ENCODE data around the gene LRRC4C.

Gene LRRC4C

DNA sequence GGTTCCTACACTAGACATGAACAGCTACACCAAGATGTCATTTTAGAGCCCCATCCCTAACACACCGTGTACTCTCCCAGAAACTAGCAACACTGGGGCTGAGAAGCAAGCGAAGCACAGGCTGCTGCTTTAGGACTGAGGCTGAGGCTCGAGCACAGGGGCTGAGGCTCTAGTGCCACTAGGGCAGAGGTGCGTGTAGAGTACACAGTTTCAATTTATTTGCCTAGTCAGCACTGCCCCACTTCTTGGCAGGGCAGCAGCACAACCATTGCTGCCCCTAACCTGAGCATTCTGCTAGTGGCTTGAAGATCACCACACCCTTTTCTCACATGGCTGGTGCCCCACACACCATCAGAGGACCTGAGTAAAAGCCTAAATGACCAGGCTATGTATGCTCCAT, 713.2 kb downstream of the LRRC4C start:
- TF ChIP-seq CEBPB (IDR thresholded peaks at IDR 0.05), result no peak
- no peak for TF ChIP-seq FOXM1 (IDR thresholded peaks at IDR 0.05; ENCODE audit: borderline replicate concordance, low read depth)
- no peak for TF ChIP-seq EP300 (IDR thresholded peaks at IDR 0.05; ENCODE audit: borderline replicate concordance)
- no peak for TF ChIP-seq RAD21 (IDR thresholded peaks at IDR 0.05; ENCODE audit: low read depth)
- TF ChIP-seq ZBTB7A (IDR thresholded peaks at IDR 0.05; ENCODE audit: low read depth), result no peak
- TF ChIP-seq TEAD4 (IDR thresholded peaks at IDR 0.05), result no peak
- no peak for TF ChIP-seq CREB1 (IDR thresholded peaks at IDR 0.05; ENCODE audit: low read depth)
- TF ChIP-seq, protein P1, sequence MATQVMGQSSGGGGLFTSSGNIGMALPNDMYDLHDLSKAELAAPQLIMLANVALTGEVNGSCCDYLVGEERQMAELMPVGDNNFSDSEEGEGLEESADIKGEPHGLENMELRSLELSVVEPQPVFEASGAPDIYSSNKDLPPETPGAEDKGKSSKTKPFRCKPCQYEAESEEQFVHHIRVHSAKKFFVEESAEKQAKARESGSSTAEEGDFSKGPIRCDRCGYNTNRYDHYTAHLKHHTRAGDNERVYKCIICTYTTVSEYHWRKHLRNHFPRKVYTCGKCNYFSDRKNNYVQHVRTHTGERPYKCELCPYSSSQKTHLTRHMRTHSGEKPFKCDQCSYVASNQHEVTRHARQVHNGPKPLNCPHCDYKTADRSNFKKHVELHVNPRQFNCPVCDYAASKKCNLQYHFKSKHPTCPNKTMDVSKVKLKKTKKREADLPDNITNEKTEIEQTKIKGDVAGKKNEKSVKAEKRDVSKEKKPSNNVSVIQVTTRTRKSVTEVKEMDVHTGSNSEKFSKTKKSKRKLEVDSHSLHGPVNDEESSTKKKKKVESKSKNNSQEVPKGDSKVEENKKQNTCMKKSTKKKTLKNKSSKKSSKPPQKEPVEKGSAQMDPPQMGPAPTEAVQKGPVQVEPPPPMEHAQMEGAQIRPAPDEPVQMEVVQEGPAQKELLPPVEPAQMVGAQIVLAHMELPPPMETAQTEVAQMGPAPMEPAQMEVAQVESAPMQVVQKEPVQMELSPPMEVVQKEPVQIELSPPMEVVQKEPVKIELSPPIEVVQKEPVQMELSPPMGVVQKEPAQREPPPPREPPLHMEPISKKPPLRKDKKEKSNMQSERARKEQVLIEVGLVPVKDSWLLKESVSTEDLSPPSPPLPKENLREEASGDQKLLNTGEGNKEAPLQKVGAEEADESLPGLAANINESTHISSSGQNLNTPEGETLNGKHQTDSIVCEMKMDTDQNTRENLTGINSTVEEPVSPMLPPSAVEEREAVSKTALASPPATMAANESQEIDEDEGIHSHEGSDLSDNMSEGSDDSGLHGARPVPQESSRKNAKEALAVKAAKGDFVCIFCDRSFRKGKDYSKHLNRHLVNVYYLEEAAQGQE (IDR thresholded peaks at IDR 0.05; ENCODE audit: low read depth), result no peak
- no peak for TF ChIP-seq TCF12 (IDR thresholded peaks at IDR 0.05; ENCODE audit: low read depth)
- no peak for TF ChIP-seq YY1 (IDR thresholded peaks at IDR 0.05; ENCODE audit: low read depth)
- TF ChIP-seq TAF1 (IDR thresholded peaks at IDR 0.05; ENCODE audit: low read depth), result no peak
- TF ChIP-seq, protein P2, sequence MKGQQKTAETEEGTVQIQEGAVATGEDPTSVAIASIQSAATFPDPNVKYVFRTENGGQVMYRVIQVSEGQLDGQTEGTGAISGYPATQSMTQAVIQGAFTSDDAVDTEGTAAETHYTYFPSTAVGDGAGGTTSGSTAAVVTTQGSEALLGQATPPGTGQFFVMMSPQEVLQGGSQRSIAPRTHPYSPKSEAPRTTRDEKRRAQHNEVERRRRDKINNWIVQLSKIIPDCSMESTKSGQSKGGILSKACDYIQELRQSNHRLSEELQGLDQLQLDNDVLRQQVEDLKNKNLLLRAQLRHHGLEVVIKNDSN (IDR thresholded peaks at IDR 0.05), result no peak
- no peak for TF ChIP-seq NFIC (IDR thresholded peaks at IDR 0.05)
- TF ChIP-seq, protein P3, sequence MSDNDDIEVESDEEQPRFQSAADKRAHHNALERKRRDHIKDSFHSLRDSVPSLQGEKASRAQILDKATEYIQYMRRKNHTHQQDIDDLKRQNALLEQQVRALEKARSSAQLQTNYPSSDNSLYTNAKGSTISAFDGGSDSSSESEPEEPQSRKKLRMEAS (IDR thresholded peaks at IDR 0.05), result no peak

DNA sequence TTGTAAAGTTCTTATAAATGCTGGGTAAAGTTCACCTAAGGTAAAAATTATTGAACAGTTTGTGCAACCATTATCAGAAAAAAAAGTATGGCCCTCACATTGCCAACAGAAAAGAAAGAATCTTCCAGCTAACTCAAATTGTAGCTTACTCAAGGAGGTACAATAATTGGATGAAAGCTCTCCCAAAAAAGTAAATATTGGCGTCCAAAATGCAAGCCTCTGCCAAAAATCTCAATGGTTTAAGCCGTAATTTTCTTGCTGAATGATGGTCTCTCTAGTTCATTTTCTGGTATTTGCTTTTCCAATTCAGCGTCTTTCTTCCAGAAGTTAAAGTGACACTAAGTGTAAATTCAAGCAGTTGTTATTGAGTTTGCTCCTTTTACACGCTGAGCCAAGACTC, 727.3 kb downstream of the LRRC4C start:
- TF ChIP-seq TAF1 (IDR thresholded peaks at IDR 0.05; ENCODE audit: low read depth), result no peak
- TF ChIP-seq, protein P3 (IDR thresholded peaks at IDR 0.05), result no peak
- no peak for TF ChIP-seq CEBPB (IDR thresholded peaks at IDR 0.05)
- TF ChIP-seq EGR1 (IDR thresholded peaks at IDR 0.05), result no peak
- TF ChIP-seq RAD21 (IDR thresholded peaks at IDR 0.05; ENCODE audit: low read depth), result no peak
- no peak for TF ChIP-seq YY1 (IDR thresholded peaks at IDR 0.05; ENCODE audit: low read depth)
- TF ChIP-seq CREB1 (IDR thresholded peaks at IDR 0.05; ENCODE audit: low read depth), result no peak
- TF ChIP-seq EP300 (IDR thresholded peaks at IDR 0.05; ENCODE audit: borderline replicate concordance), result no peak
- TF ChIP-seq TEAD4 (IDR thresholded peaks at IDR 0.05), result no peak
- TF ChIP-seq FOXM1 (IDR thresholded peaks at IDR 0.05; ENCODE audit: borderline replicate concordance, low read depth), result no peak
- no peak for TF ChIP-seq TCF12 (IDR thresholded peaks at IDR 0.05; ENCODE audit: low read depth)
- TF ChIP-seq, protein P2 (IDR thresholded peaks at IDR 0.05), result no peak
- no peak for TF ChIP-seq NFIC (IDR thresholded peaks at IDR 0.05)
- TF ChIP-seq ZBTB7A (IDR thresholded peaks at IDR 0.05; ENCODE audit: low read depth), result no peak
- TF ChIP-seq, protein P1 (IDR thresholded peaks at IDR 0.05; ENCODE audit: low read depth), result no peak

DNA sequence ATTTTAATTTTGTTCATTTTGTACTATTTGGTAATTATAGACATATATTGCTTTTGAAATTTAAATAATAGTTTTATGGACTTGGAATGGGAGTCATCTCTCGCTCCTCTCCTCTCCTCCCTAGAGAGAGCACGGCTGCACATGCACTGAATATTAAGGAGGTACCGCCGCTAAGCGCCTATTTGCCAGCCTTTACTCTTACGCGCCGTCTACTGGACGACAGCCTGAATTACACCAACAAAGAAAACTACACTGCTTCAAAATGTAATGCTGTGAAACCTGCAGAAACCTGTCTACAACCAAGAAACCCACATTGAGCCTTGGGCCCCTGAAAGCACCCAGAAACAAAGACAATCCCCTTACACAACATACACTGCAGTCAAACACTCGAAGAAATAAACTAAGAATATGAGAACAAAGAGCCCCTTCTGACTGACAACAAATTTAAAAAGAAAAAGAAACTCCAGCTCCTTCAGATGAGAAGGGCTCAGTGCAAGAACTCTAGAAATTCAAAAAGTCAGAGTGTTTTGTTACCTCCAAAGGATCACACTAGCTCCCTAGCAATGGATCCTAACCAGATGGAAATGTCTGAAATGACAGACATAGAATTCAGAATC, 737.2 kb downstream of the LRRC4C start:
- TF ChIP-seq RAD21 (IDR thresholded peaks at IDR 0.05; ENCODE audit: low read depth) (peak; percentile 23; the same call in 1 of the 2 replicates), CEBPB (IDR thresholded peaks at IDR 0.05) (no peak)

DNA sequence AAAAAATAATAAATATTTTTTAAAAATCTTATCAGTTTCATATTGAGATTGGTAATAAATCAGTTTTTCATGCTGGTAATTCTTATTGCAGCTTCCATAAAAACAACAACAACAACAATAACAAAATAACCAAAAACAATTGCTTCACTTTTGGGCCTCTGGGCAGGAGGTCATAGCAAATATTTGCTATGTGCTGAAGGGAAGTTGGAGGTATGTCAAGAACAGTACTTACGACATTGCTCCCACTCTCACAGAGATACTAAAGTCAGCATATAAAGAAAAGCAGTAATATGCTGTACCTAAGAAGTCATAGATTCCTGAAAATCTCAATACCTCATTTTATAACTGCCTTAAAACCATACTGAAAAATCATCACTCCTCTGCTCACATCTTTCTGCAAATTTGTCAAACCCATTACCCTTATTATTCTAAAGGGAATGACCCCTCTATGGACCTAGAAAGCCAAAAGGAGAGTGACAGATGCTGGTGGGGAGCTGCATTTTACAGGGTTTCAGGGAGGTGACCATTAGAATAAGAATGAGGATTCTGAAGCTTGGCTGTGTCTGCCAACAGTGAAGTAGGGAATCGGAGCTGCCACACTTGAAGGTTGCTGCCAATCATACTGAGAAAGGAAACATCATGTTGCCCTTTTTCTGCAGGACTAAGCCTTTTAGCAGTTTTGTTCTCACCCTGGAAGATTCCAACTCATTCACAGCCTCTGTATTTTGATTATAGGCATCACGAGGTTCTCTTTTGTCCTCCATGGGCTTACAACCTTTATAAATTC, 742.9 kb downstream of the LRRC4C start:
- TF ChIP-seq TCF12 (IDR thresholded peaks at IDR 0.05; ENCODE audit: low read depth) (no peak), RAD21 (IDR thresholded peaks at IDR 0.05; ENCODE audit: low read depth) (no peak), EP300 (IDR thresholded peaks at IDR 0.05; ENCODE audit: borderline replicate concordance) (no peak), TEAD4 (IDR thresholded peaks at IDR 0.05) (no peak), FOXM1 (IDR thresholded peaks at IDR 0.05; ENCODE audit: borderline replicate concordance, low read depth) (no peak), CEBPB (IDR thresholded peaks at IDR 0.05) (no peak)

DNA sequence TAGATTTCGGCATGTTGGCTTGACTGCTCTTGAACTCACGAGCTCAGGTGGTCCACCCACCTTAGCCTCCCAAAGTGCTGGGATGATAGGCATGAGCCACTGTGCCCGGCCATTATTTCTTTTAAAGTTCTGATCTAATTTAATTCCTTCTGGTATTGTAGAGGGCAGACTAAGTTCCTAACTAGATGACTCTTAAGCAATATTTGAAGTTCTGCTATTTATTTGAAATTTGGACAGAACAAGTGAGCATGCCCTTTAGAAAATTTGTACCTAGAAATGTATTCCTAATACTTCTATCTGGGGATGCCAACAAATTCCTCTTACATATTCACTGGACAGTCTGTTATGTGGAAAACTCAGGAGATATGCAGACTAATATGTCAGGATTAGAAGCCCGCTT, 746.4 kb downstream of the LRRC4C start:
- no peak for TF ChIP-seq TEAD4 (IDR thresholded peaks at IDR 0.05)
- TF ChIP-seq EGR1 (IDR thresholded peaks at IDR 0.05), result no peak
- no peak for TF ChIP-seq TCF12 (IDR thresholded peaks at IDR 0.05; ENCODE audit: low read depth)
- TF ChIP-seq NFIC (IDR thresholded peaks at IDR 0.05), result no peak
- TF ChIP-seq RAD21 (IDR thresholded peaks at IDR 0.05; ENCODE audit: low read depth), result no peak
- TF ChIP-seq YY1 (IDR thresholded peaks at IDR 0.05; ENCODE audit: low read depth), result no peak
- TF ChIP-seq, protein P2 (IDR thresholded peaks at IDR 0.05), result no peak
- TF ChIP-seq CREB1 (IDR thresholded peaks at IDR 0.05; ENCODE audit: low read depth), result no peak
- no peak for TF ChIP-seq TAF1 (IDR thresholded peaks at IDR 0.05; ENCODE audit: low read depth)
- no peak for TF ChIP-seq ZBTB7A (IDR thresholded peaks at IDR 0.05; ENCODE audit: low read depth)
- no peak for TF ChIP-seq EP300 (IDR thresholded peaks at IDR 0.05; ENCODE audit: borderline replicate concordance)
- TF ChIP-seq CEBPB (IDR thresholded peaks at IDR 0.05), result no peak
- TF ChIP-seq, protein P1 (IDR thresholded peaks at IDR 0.05; ENCODE audit: low read depth), result no peak
- no peak for TF ChIP-seq FOXM1 (IDR thresholded peaks at IDR 0.05; ENCODE audit: borderline replicate concordance, low read depth)
- TF ChIP-seq, protein P3 (IDR thresholded peaks at IDR 0.05), result no peak
